H1 (cell line): Measurements from ENCODE around the gene SLC12A8. TPM values are rescaled to one million over a fixed set of nuclear protein-coding genes. Genes with fewer than 3 reads are reported as not detected.
A peak's percentile ranks its signal among the peaks of the same experiment; 100 is the strongest.

Experiments used
- CTCF ChIA-PET: fragments of 300-600 bp; sonication (Branson Sonifier 250); formaldehyde crosslinking; loops from one replicate; lab custom pipeline; 2021; ENCODE audit not compliant: partially characterized antibody; lab: Charles Lee
- POLR2A ChIA-PET: fragments of 300-600 bp; sonication (Branson Sonifier 250); formaldehyde crosslinking; loops from one replicate; lab custom pipeline; 2021; ENCODE audit warnings: inconsistent platforms; ENCODE audit not compliant: partially characterized antibody; lab: Charles Lee
- DNase-seq, 2 experiments: peaks; one replicate each; pipeline versions ENCODE4 v3.0.0 to v3.0.0-alpha.2; 2010 to 2022; ENCODE audit warnings: low spot score in 2 of 2, low read depth in 1 of 2, mixed read lengths in 1 of 2
- FAIRE-seq: peaks from 2 replicates; lab custom pipeline; 2011; peaks lifted over from hg19 to GRCh38; lab: Jason Lieb, UNC
- H2AFZ ChIP-seq: 2 replicates; pipeline ENCODE4 v1.8.1; 2012; ENCODE audit warnings: low read length, inconsistent platforms
- H2AK5ac ChIP-seq: 2 replicates; pipeline ENCODE4 v1.6.1; 2013; ENCODE audit warnings: low read depth, low read length
- H2BK120ac ChIP-seq: replicated peaks from 2 replicates; pipeline ENCODE3; 2013; ENCODE audit warnings: low read depth, low read length, inconsistent platforms
- H2BK12ac ChIP-seq: 2 replicates; pipeline ENCODE4 v1.6.1; 2013; ENCODE audit warnings: low read depth, low read length
- H2BK15ac ChIP-seq: 2 replicates; pipeline ENCODE4 v1.6.1; 2013; ENCODE audit warnings: low read length
- H2BK20ac ChIP-seq: 2 replicates; pipeline ENCODE4 v1.6.1; 2013; ENCODE audit warnings: low read length
- H2BK5ac ChIP-seq: 2 replicates; pipeline ENCODE4 v1.6.1; 2013; ENCODE audit warnings: low read depth, low read length
- H3K14ac ChIP-seq: 2 replicates; pipeline ENCODE4 v1.6.1; 2013; ENCODE audit warnings: inconsistent platforms; ENCODE audit not compliant: insufficient read length
- H3K18ac ChIP-seq: 2 replicates; pipeline ENCODE4 v1.6.1; 2013; ENCODE audit warnings: low read length; ENCODE audit errors: extremely low read depth
- H3K23ac ChIP-seq: 2 replicates; pipeline ENCODE4 v1.6.1; 2013; ENCODE audit warnings: inconsistent platforms; ENCODE audit not compliant: insufficient read length
- H3K23me2 ChIP-seq: 2 replicates; pipeline ENCODE4 v1.6.1; 2013; ENCODE audit warnings: low read depth, low read length
- H3K27ac ChIP-seq: 2 replicates; pipeline ENCODE4 v1.6.1; 2011; ENCODE audit warnings: low read depth, low read length, inconsistent platforms
- H3K27me3 ChIP-seq, 4 experiments: replicated peaks in 1 of 4; 1 replicate in 1 of 4; 2 replicates in 3 of 4; pipeline versions ENCODE4 v1.6.1 to v1.8.1; 2011 to 2013; ENCODE audit warnings: low read length in 3 of 4, mild to moderate bottlenecking in 3 of 4, inconsistent platforms in 2 of 4, mixed read lengths in 2 of 4, moderate library complexity in 1 of 4; ENCODE audit not compliant: control insufficient read depth in 3 of 4, insufficient read depth in 3 of 4; ENCODE audit errors: extremely low read depth in 1 of 4
- H3K36me3 ChIP-seq, 4 experiments: 2 replicates each; pipeline versions ENCODE4 v1.6.1 to v1.8.1; 2011 to 2013; ENCODE audit warnings: mild to moderate bottlenecking in 4 of 4, low read length in 3 of 4, moderate library complexity in 2 of 4, control low read depth in 1 of 4, inconsistent platforms in 1 of 4; ENCODE audit not compliant: insufficient read depth in 4 of 4, control insufficient read depth in 2 of 4
- H3K4ac ChIP-seq: replicated peaks from 2 replicates; pipeline ENCODE3; 2013; ENCODE audit warnings: low read length, low read depth, mixed read lengths, inconsistent platforms; ENCODE audit not compliant: insufficient read length
- H3K4me1 ChIP-seq, 4 experiments: replicated peaks in 1 of 4; 1 replicate in 1 of 4; 2 replicates in 3 of 4; pipeline versions ENCODE4 v1.6.1 to v1.8.1; 2011 to 2013; ENCODE audit warnings: low read length in 3 of 4, inconsistent platforms in 2 of 4, mixed read lengths in 1 of 4; ENCODE audit not compliant: insufficient read depth in 4 of 4, control insufficient read depth in 3 of 4
- H3K4me2 ChIP-seq, 2 experiments: 2 replicates each; pipeline versions ENCODE4 v1.6.1 to v1.8.1; 2011 to 2013; ENCODE audit warnings: low read depth in 2 of 2, low read length in 2 of 2, control low read depth in 1 of 2, inconsistent platforms in 1 of 2, mild to moderate bottlenecking in 1 of 2; ENCODE audit not compliant: insufficient read depth in 1 of 2
- H3K4me3 ChIP-seq, 4 experiments: fragments of 200-600, 300-600 bp in 1 of 4; sonication (generic), shearing (Covaris generic), sonication (Bioruptor Twin) in 1 of 4; 2 replicates each; pipeline versions ENCODE4 v1.5.1 to v1.8.1; 2011 to 2016; ENCODE audit warnings: low read length in 4 of 4, low read depth in 3 of 4, control low read depth in 2 of 4, inconsistent platforms in 2 of 4, mild to moderate bottlenecking in 2 of 4, mixed read lengths in 1 of 4, moderate library complexity in 1 of 4; ENCODE audit not compliant: insufficient read depth in 2 of 4; ENCODE audit errors: extremely low read depth in 1 of 4
- H3K56ac ChIP-seq: replicated peaks from 2 replicates; pipeline ENCODE3; 2013; ENCODE audit warnings: low read depth, mild to moderate bottlenecking, mixed read lengths, low read length, inconsistent platforms; ENCODE audit not compliant: insufficient read length
- H3K79me1 ChIP-seq: 2 replicates; pipeline ENCODE4 v1.6.1; 2013; ENCODE audit warnings: low read depth, low read length, control low read depth
- H3K79me2 ChIP-seq, 2 experiments: 2 replicates each; pipeline versions ENCODE4 v1.6.1 to v1.8.1; 2012 to 2013; ENCODE audit warnings: low read length in 2 of 2, mild to moderate bottlenecking in 2 of 2, inconsistent platforms in 1 of 2; ENCODE audit not compliant: insufficient read depth in 2 of 2, control insufficient read depth in 1 of 2
- H3K9ac ChIP-seq, 4 experiments: replicated peaks in 1 of 4; 1 replicate in 1 of 4; 2 replicates in 3 of 4; pipeline versions ENCODE4 v1.6.1 to v1.8.1; 2011 to 2013; ENCODE audit warnings: low read depth in 3 of 4, low read length in 3 of 4, control low read depth in 2 of 4, mild to moderate bottlenecking in 2 of 4, moderate library complexity in 2 of 4, inconsistent platforms in 1 of 4; ENCODE audit errors: extremely low read depth in 1 of 4
- H3K9me3 ChIP-seq, 2 experiments: 2 replicates each; pipeline versions ENCODE4 v1.6.1 to v1.8.1; 2012 to 2013; ENCODE audit warnings: mild to moderate bottlenecking in 2 of 2, moderate library complexity in 2 of 2, control low read depth in 1 of 2, inconsistent platforms in 1 of 2, low read depth in 1 of 2, low read length in 1 of 2, mixed read lengths in 1 of 2; ENCODE audit not compliant: insufficient read depth in 2 of 2
- H4K20me1 ChIP-seq, 2 experiments: replicated peaks in 1 of 2; 2 replicates each; pipeline versions ENCODE3 to v1.8.1; 2011 to 2013; ENCODE audit warnings: inconsistent platforms in 2 of 2, low read length in 2 of 2, mild to moderate bottlenecking in 1 of 2; ENCODE audit not compliant: insufficient read depth in 2 of 2, control insufficient read depth in 1 of 2
- H4K5ac ChIP-seq: 2 replicates; pipeline ENCODE4 v1.6.1; 2013; ENCODE audit warnings: low read length, low read depth, mixed read lengths, inconsistent platforms; ENCODE audit not compliant: insufficient read length
- H4K8ac ChIP-seq: 2 replicates; pipeline ENCODE4 v1.8.0; 2013; ENCODE audit warnings: mild to moderate bottlenecking, moderate library complexity, low read length, inconsistent platforms; ENCODE audit not compliant: insufficient read depth; ENCODE audit errors: extremely low read depth
- H4K91ac ChIP-seq: replicated peaks from 2 replicates; pipeline ENCODE3; 2013; ENCODE audit warnings: low read length, mixed read lengths, inconsistent platforms; ENCODE audit not compliant: insufficient read length
- WGBS, 2 experiments: shearing (Covaris generic) in 1 of 2; methylation state at CpG; one replicate each; pipeline versions ENCODE4 v1.1.6 to v1.1.7; 2013 to 2015; ENCODE audit warnings: low lambda C conversion rate in 2 of 2, mixed read lengths in 2 of 2, inconsistent platforms in 1 of 2, low coverage in 1 of 2, missing lambda C conversion rate in 1 of 2; ENCODE audit not compliant: insufficient replicate concordance in 2 of 2, insufficient coverage in 1 of 2, insufficient read length in 1 of 2; ENCODE audit errors: extremely low coverage in 1 of 2, missing lambda C conversion rate in 1 of 2; 5-methylcytosine and 5-hydroxymethylcytosine counted together
- polyA plus RNA-seq, 7 experiments: library from polyadenylated mRNA; depleted of rRNA in 3 of 7; stranded (reverse) in 5 of 7; unstranded in 2 of 7; fragments of >200 nt in 5 of 7; fragments of 200-250 nt in 2 of 7; gene quantifications; 1 replicate in 5 of 7; 2 replicates in 1 of 7; 4 replicates in 1 of 7; pipeline versions ENCODE4 v1.2.1 to v1.2.3, GENCODE V29; 2011 to 2013; ENCODE audit warnings: missing spikeins in 2 of 7, mixed read lengths in 2 of 7
- total RNA-seq: library from RNA; stranded (reverse); fragmentation: NEBNext Ultra II Directional; extraction: Animal tissue kit (Norgen Biotek cat#: 25700); gene quantifications from 2 replicates; pipeline ENCODE4 v1.2.1, GENCODE V29; 2021

The SLC12A8 gene
- total and polyA plus RNA-seq, 2 of the 8 experiments (the other 6 are each of a cell fraction or from before 2014, with no cell fraction given), result 13.7 to 14.4 TPM

GRCh38 chr3:125110016-125110875 lies 102.3 kb downstream of the SLC12A8 start:
- Histone ChIP-seq H3K4me2 (no peak overlapping the region), H3K14ac (no peak overlapping the region), H2BK120ac (no peak overlapping the region), H3K23me2 (no peaks in the 10 kb centered on the region), H2AK5ac (no peak overlapping the region), H2AFZ (no peak overlapping the region), H3K9me3 (no peaks in the 10 kb centered on the region), H3K27me3 (no peaks in the 10 kb centered on the region), H3K56ac (no peak overlapping the region), H3K36me3 (no peaks in the 10 kb centered on the region; a peak in 2 of 8 replicates), H2BK15ac (no peak overlapping the region), H3K23ac (no peak overlapping the region), H3K4me1 (peaks cover 0 to 8% (median 0%) of the 10 kb centered on the region in 4 experiments; a peak in 1 of 7 replicates), H3K4ac (no peak overlapping the region), H2BK5ac (no peak overlapping the region), H3K79me1 (no peaks in the 10 kb centered on the region; the same call in 1 of the 2 replicates), H3K18ac (no peak overlapping the region), H2BK12ac (no peak overlapping the region), H4K91ac (no peak overlapping the region), H3K79me2 (no peaks in the 10 kb centered on the region), H4K5ac (no peak overlapping the region), H2BK20ac (no peak overlapping the region), H3K9ac (no peak overlapping the region), H4K20me1 (no peaks in the 10 kb centered on the region), H4K8ac (no peak overlapping the region), H3K4me3 (no peak overlapping the region), H3K27ac (no peak overlapping the region)
- no peak for FAIRE-seq
- ChIA-PET CTCF (interaction anchor here (0.7 to 2.4 kb wide), 8 partner anchors 13 to 327 kb away, joined by 3 to 10 read pairs (median 4); no protein-coding TSS in a partner anchor), POLR2A (interaction anchor here (1.0 kb wide), 1 partner anchor 10 kb away, joined by 3 read pairs; no protein-coding TSS in a partner anchor)
- 90% methylated on average over 10 of the region's 10 CpGs; no CpG with 5 or more reads in 1 of the 2 experiments for WGBS, 2 experiments
- peak in 1 of 2 experiments; percentile 22 for DNase-seq
